Left kidney (tissue), 2 donors: Measurements from ENCODE around the gene HPGD. TPM values are rescaled to one million over a fixed set of nuclear protein-coding genes. Genes with fewer than 3 reads are reported as not detected.

ENCODE experiments used
- DNase-seq: peaks from one replicate; pipeline ENCODE4 v3.0.0-alpha.2; 2013
- polyA plus RNA-seq: library from polyadenylated mRNA; unstranded; fragments of 120-200 nt; gene quantifications from one replicate; pipeline ENCODE4 v1.2.1, GENCODE V29; 2013; ENCODE audit not compliant: insufficient read length

HPGD gene
- polyA plus RNA-seq, 1 donor: 59.8 TPM

- no peak for DNase-seq
Measured at GRCh38 chr4:174479140-174479539, 43.1 kb downstream of the HPGD start.

- no peak for DNase-seq
Measured at GRCh38 chr4:174475528-174475927, 46.8 kb downstream of the HPGD start.

GRCh38 chr4:174474457-174475075, 47.7 kb downstream of the HPGD start:
- DNase-seq: no peak

- no peak for DNase-seq
Measured at GRCh38 chr4:174467107-174467506, 55.2 kb downstream of the HPGD start.

GRCh38 chr4:174464949-174465348, 57.3 kb downstream of the HPGD start:
- no peak for DNase-seq

- DNase-seq: peak; percentile 20
Measured at GRCh38 chr4:174461466-174462106, 60.7 kb downstream of the HPGD start.

GRCh38 chr4:174460684-174461083, 61.6 kb downstream of the HPGD start:
- DNase-seq: no peak

GRCh38 chr4:174457468-174457867, 64.8 kb downstream of the HPGD start:
- DNase-seq: no peak

GRCh38 chr4:174454815-174455473, 67.3 kb downstream of the HPGD start:
- DNase-seq: no peak

- no peak for DNase-seq
Measured at GRCh38 chr4:174451718-174452296, 70.5 kb downstream of the HPGD start.

- no peak for DNase-seq
Measured at GRCh38 chr4:174450786-174451125, 71.5 kb downstream of the HPGD start.

- DNase-seq: no peak
Measured at GRCh38 chr4:174449944-174450785, 72.1 kb downstream of the HPGD start.

GRCh38 chr4:174449152-174449551, 73.1 kb downstream of the HPGD start:
- no peak for DNase-seq

GRCh38 chr4:174444390-174444789, 77.9 kb downstream of the HPGD start:
- no peak for DNase-seq

Other genes with a start within 250 kb of the HPGD start
- 33.0 TPM for gene FBXO8, start 238.8 kb downstream of the HPGD start, polyA plus RNA-seq
- 34.1 TPM for gene CEP44, start 238.6 kb downstream of the HPGD start, polyA plus RNA-seq